RWPE1 (cell line): Measurements from ENCODE around the gene ANKRD44.

Experiments
- CTCF ChIA-PET: fragments of 350-600 bp; sonication (Branson Sonifier 250); formaldehyde crosslinking; extraction: SDS; loops from one replicate; lab custom pipeline; 2021; lab: Yijun Ruan, JAX
- POLR2A ChIA-PET: fragments of 400-600 bp; formaldehyde crosslinking; extraction: SDS; loops from one replicate; lab custom pipeline; 2020; ENCODE audit warnings: antibody characterized with exemption; ENCODE audit not compliant: low non-redundant PET; lab: Yijun Ruan, JAX
- DNase-seq: peaks from one replicate; pipeline ENCODE4 v3.0.0; 2012; ENCODE audit warnings: low spot score
- H3K27ac ChIP-seq: fragments of 450-650 bp; 2 replicates; pipeline ENCODE4 v1.5.1; 2017
- CTCF ChIP-seq: fragments of 450-650 bp; conservative IDR thresholded peaks from 2 replicates; pipeline ENCODE4 v1.5.1; 2017; ENCODE audit warnings: low read depth, mild to moderate bottlenecking

The ANKRD44 gene

DNA sequence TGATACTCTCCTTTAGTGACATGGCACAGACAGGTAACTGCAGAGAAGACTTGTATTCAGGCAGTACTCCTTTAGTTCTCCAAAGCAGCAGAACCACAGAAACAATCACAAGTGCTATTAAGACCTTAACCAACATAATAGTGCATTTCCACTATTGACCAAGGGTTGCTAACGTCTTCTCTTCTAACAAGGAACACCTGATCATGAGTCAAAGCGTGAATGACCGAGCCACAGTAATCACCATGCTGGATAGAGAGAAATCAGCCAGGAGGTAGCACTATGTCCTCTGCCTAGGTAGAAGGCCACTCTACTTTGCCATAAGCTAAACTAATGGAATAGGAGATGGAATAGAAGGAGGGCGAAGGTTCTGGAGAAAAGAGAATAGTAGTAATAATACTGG is 161.0 kb downstream of the ANKRD44 start:
- ChIA-PET POLR2A (no interaction called here), CTCF (interaction anchor here (0.5 kb wide), 1 partner anchor 17 kb away, joined by 3 read pairs; no protein-coding TSS in a partner anchor)
- no peak for TF ChIP-seq CTCF
- H3K27ac ChIP-seq, result no peak overlapping the region
- DNase-seq, result no peak

DNA sequence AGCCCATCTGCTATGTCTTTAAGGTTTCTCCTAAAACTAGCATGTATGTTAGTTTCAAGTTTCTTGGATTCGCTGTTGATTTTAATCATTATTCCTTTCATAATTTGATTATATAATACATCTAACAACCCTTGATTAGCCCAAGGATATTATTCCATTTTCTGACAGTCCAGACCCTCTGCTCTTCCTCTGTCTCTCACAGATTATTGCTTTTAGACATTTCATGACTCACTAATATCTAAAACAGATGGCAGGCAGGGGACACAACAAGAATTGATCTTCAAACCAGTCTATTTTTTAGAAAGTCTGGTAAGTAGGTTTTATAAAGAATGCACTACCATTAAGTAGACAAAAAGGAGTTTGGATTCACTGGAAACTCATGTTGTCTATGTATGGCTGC is 162.2 kb downstream of the ANKRD44 start:
- TF ChIP-seq CTCF, result no peak
- CTCF ChIA-PET, result no interaction called here
- POLR2A ChIA-PET, result no interaction called here
- no peak overlapping the region for H3K27ac ChIP-seq
- DNase-seq, result no peak

GRCh38 chr2:197147942-197148341 is 162.6 kb downstream of the ANKRD44 start:
- ChIA-PET POLR2A (interaction anchor here (0.5 kb wide), 1 partner anchor 1987 kb away, joined by 3 read pairs; no protein-coding TSS in a partner anchor), CTCF (no interaction called here)
- no peak overlapping the region for H3K27ac ChIP-seq
- TF ChIP-seq CTCF, result no peak
- DNase-seq, result no peak

DNA sequence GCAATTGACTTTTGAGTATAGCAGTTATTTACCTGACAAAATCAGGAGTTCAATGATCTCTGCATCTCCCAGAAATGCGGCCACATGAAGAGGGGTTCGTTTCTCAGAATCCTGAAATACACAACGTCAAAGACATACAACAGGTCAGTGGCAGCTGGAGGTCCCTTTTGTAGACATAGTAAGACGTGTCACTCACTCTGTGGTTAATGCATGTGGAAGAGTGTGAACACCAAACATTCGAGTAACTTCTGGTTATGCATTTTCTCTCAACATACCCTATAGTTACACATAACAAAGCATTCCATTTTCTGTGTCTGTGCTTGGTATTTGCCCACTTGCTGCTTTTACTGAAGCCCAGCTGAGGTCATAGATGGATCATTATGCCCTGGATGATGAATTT is 163.6 kb downstream of the ANKRD44 start:
- CTCF ChIA-PET, result no interaction called here
- POLR2A ChIA-PET, result no interaction called here

GRCh38 chr2:197145471-197146056 is 165.0 kb downstream of the ANKRD44 start:
- ChIA-PET CTCF (interaction anchor here (0.6 kb wide), 1 partner anchor 1077 kb away, joined by 3 read pairs; the partner anchor contains the start of gene DNAH7), POLR2A (no interaction called here)
- no peak overlapping the region for H3K27ac ChIP-seq
- no peak for TF ChIP-seq CTCF
- no peak for DNase-seq

More for the DNA sequence above, 163.6 kb downstream of the ANKRD44 start:
- no peak overlapping the region for H3K27ac ChIP-seq
- no peak for DNase-seq
- TF ChIP-seq CTCF, result no peak

DNA sequence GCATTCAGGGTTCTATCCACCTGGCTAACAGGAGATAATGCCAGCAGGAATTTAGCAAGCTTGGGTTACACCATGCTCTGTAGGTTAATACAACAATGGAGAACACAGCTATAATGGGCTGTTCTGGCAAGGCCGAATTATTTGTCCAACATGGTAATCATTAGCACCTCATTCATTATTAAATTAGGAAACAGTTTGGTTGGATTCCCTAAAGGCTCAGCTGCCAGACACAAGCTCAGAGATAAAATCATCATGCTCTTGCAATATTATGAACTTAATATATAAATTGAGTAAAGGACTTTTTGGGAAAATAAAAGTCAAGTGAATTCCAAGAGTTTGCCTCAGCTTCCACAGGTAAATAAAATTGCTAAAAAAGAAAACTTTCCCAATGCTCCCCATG is 166.4 kb downstream of the ANKRD44 start:
- CTCF ChIA-PET, result no interaction called here
- DNase-seq, result no peak

More for the DNA sequence above, 166.4 kb downstream of the ANKRD44 start:
- POLR2A ChIA-PET, result no interaction called here
- H3K27ac ChIP-seq, result no peak overlapping the region
- TF ChIP-seq CTCF, result no peak
